ENCODE results near the gene RB1.
A peak's percentile ranks its signal among the peaks of the same experiment; 100 is the strongest.
"Not testable (repeated sequence)": the region's sequence is repeated elsewhere in the genome, so short reads cannot be mapped to it uniquely, and the experiment has no call there.

The RB1 gene

GRCh38 chr13:48448959-48449614 lies 145.5 kb downstream of the RB1 start:
- no peak for DNase-seq (ENCODE audit: low spot score)

- DNase-seq (ENCODE audit: low spot score), result no peak
Observed at GRCh38 chr13:48449656-48450055, 146.1 kb downstream of the RB1 start.

- not testable (repeated sequence) for DNase-seq (ENCODE audit: low spot score)
Observed at GRCh38 chr13:48451196-48451595, 147.6 kb downstream of the RB1 start.

GRCh38 chr13:48456546-48456945 lies 153.0 kb downstream of the RB1 start:
- DNase-seq (ENCODE audit: low spot score), result no peak

DNA sequence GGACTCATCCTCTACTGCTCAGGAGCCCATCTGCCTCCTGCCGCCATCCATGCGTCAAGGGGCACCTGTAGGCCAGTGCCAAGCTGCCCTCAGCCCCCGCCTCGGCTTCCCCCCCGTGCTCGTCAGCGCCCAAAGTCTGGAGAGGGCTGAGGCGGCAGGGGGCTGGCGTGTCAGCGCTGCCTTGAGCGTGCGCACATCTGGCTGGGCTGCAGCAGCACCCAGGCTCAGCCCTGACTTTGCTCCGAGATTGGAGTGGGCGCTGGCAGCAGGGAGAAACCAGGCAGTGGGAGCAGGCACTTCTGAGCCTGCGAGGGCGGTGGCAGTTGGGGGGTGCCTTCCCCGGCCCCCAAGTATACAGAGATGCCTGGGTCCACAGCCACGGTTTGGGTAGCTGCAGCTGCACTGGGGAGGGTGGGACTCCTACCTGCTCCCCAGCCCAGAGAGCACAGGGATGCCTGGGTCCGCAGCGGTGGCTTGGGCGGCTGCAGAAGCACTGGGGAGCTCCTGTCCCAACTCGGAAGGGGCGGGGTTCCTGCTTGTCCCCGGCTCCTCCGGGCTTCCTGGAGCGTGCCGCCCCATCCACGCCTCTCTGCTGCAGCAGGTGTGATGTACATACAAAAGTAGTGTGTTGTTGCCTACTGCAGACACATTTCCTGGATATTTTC lies 154.2 kb downstream of the RB1 start:
- no peak for DNase-seq (ENCODE audit: low spot score)

DNA sequence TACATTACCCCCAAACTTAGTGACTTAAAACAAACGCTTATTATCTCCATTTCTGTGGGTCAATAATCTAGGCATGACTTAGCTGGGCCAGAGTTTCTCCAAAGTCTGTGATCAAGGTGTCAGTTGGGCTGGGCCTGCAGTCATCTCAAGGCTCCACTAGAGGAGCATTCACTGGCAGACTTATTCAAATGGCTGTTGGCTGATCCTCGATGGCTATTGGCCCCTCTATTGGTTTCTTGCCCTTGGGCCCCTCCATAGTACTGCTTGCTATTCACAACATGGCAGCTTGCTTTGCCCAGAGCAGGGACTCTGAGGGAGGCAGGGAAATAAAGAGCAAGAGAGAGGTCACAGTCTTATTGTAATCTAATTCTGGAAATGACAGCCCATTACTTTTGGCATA lies 171.7 kb downstream of the RB1 start:
- DNase-seq (ENCODE audit: low spot score), result no peak

GRCh38 chr13:48476215-48476614 lies 172.7 kb downstream of the RB1 start:
- no peak for DNase-seq (ENCODE audit: low spot score)

DNA sequence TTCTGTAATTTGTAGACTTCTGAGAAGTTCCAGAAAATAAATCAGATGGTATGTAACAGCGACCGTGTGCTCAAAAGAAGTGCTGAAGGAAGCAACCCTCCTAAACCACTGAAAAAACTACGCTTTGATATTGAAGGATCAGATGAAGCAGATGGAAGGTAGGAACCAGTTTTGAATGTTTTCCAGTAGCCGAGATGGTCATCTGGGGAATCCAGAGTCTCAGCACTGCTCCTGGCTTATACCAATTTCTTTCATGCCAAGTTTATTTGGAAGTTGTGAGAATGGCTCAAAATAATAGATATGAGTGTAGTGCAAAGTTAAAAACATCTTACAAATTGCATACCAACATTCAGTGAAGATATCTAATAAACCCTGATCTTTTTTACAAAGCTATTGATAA lies 173.1 kb downstream of the RB1 start:
- no peak for DNase-seq (ENCODE audit: low spot score)

- no peak for DNase-seq (ENCODE audit: low spot score)
Observed at GRCh38 chr13:48477191-48477855, 173.8 kb downstream of the RB1 start.

GRCh38 chr13:48478391-48478790 lies 174.8 kb downstream of the RB1 start:
- DNase-seq (ENCODE audit: low spot score), result no peak

GRCh38 chr13:48483575-48483974 lies 180.0 kb downstream of the RB1 start:
- DNase-seq (ENCODE audit: low spot score), result no peak

DNA sequence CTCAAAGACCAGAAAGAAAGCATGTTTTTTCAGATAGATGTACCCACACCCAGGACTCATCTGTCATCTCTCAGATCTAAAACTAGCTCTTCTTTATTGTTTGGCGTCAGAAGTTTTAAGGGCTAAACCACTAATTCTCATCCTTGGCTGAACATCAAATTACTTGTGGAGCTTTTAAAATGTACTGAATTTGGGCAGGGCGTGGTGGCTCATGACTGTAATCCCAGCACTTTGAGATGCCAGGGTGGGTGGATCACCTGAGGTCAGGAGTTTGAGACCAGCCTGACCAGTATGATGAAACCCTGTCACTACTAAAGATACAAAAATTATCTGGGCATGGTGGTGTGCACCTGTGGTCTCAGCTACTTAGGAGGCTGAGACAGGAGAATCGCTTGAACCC lies 181.9 kb downstream of the RB1 start:
- DNase-seq (ENCODE audit: low spot score), result no peak

DNA sequence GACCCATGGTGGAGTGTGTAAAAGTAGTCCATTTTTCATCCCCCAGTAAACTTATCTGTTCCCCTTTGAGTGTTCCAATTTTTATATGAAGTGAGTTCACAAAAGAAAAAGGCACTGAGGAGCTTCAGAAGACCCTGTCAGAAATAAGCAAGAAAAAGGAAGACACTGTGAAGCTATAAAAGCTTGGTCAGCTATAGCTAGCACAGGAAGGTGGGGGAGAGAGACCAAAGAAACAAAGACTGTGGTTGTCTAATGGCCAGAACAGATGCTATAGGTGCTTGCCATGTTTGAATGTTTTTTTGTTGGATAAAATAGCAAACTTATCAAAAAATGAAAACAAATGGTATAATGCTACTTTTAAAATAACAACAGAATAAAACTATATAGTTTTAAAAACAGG lies 182.8 kb downstream of the RB1 start:
- DNase-seq (ENCODE audit: low spot score), result no peak

- no peak for DNase-seq (ENCODE audit: low spot score)
Observed at GRCh38 chr13:48486836-48487235, 183.3 kb downstream of the RB1 start.

DNA sequence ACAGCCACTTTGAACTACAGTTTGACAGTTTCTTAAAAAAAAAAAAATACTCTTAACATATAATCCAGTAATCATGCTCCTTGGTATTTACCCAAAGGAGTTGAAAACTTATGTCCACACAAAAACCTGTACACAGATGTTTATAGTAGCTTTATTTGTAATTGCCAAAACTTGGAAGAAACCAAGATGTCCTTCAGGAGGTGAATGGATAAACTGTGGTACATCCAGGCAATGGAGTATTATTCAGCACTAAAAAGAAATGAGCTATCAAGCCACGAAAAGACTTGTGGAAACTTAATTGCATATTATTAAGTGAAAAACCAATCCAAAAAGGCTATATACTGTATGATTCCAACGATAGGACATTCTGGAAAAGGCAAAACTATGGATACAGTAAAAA lies 184.4 kb downstream of the RB1 start:
- DNase-seq (ENCODE audit: low spot score), result no peak

GRCh38 chr13:48488995-48489394 lies 185.4 kb downstream of the RB1 start:
- DNase-seq (ENCODE audit: low spot score), result no peak

- no peak for DNase-seq (ENCODE audit: low spot score)
Observed at GRCh38 chr13:48489666-48490065, 186.1 kb downstream of the RB1 start.

GRCh38 chr13:48490241-48490640 lies 186.7 kb downstream of the RB1 start:
- DNase-seq (ENCODE audit: low spot score), result no peak

DNA sequence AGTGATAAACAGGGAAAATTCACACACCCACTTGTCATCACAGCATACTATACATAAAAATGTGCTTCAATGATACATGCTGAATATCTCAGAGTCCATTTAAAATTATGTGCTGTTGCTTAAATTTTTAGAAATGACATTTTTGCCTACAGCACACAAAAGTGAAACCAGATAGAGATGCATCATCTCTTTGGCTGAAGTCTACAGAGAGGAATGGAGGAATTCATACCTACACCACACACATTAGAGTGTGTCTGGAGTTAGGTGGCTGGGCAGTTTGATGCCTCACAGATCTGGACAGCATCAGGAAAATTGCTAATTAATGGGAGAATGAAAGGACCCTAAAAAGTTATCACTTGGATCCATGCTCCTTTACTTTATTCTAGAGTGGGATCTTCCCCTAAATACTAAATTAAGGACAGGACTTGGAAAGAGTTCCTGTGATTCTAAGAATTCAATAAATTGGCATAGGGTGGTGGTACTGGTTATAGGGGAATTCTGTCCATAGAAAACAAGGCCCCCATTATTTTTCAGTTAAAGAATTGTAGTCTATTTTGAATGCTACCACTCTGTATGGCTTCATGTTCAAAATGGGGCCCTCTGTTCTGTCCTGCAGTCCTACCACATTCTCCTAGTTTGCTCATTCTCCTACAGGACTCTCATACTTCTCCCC lies 188.0 kb downstream of the RB1 start:
- DNase-seq (ENCODE audit: low spot score), result peak; percentile 24

DNA sequence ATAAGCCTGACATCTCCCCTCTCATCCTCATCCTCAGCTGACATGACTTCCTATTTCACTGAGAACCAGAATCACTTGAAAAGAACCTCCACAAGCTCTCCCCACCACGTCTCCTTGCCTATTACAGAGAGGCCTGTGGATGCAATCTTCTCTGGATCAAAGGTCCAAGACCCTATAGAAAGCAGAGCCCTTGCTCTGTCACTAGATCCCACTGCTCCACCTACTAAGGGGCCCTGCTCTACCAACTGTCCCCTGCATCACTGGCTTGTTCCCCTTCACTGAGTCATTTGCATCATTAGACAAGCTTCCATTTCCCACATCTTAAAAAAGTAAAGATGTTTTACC lies 188.5 kb downstream of the RB1 start:
- no peak for DNase-seq (ENCODE audit: low spot score)

- DNase-seq (ENCODE audit: low spot score), result peak; percentile 63
Observed at GRCh38 chr13:48492470-48493065, 189.0 kb downstream of the RB1 start.

DNA sequence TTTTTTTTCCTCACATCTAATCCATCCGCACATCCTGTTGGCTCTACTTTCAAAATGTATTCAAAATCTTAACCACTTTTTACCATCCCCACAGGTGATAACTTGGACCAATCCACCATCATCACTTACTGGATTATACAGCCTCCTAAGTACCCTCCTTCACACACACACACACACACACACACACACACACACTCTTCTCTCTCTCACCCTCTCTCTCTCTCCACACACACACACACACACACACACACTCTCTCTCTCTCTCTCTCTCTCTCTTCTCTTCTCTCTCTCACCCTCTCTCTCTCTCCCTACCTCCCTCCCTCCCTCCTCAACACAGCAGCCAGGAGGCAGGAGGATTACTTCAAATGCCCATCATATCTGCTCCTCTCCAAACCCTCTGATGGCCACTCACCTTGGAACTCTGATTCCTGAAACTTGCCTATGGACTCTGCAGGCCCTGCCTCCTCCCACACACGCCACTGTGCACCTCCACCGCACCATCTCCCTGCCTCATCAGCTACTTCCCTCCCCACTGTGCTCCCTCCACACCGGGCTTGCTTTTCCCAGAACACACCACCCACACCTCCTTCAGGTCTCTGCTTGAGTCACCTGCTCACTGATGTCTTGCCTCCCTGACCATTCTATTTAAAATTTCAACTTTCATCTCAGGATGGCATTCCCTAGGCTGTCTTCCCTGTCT lies 189.7 kb downstream of the RB1 start:
- peak; percentile 34 for DNase-seq (ENCODE audit: low spot score)

Measured in CD4-positive, alpha-beta T cell treated with Interleukin-15 for 4 hours (primary cell).